HG02642 (cell line): ENCODE measurements around the gene ZNF784.

ENCODE experiments used
- ATAC-seq: cut with Tn5 transposase; IDR thresholded peaks from one replicate; pipeline ENCODE4 v1.9.1; 2021; ENCODE audit warnings: mild to moderate bottlenecking; ENCODE audit not compliant: unreplicated experiment, poor library complexity

The ZNF784 gene

GRCh38 chr19:55624109-55625003 lies at the start of gene ZNF784:
Gene ZNF784 (minus strand): TSS chr19:55624566. CDS start chr19:55624561, 5 bp downstream.
- peak; percentile 79 for ATAC-seq

- no peak for ATAC-seq
These were observed 49.5 kb upstream of the ZNF784 start for GRCh38 chr19:55673889-55674288.

GRCh38 chr19:55673465-55673864 lies 49.1 kb upstream of the ZNF784 start:
- no peak for ATAC-seq

GRCh38 chr19:55672418-55672817 lies 48.1 kb upstream of the ZNF784 start:
- ATAC-seq: no peak

- no peak for ATAC-seq
These were observed 46.6 kb upstream of the ZNF784 start for GRCh38 chr19:55671054-55671378.

GRCh38 chr19:55670280-55671053 lies 46.1 kb upstream of the ZNF784 start:
- ATAC-seq: no peak

- no peak for ATAC-seq
These were observed 45.3 kb upstream of the ZNF784 start for GRCh38 chr19:55669418-55670279.

GRCh38 chr19:55668603-55669348 lies 44.4 kb upstream of the ZNF784 start:
- ATAC-seq: no peak

- ATAC-seq: no peak
These were observed 43.6 kb upstream of the ZNF784 start for GRCh38 chr19:55667958-55668357.

GRCh38 chr19:55667511-55667910 lies 43.1 kb upstream of the ZNF784 start:
- no peak for ATAC-seq

- no peak for ATAC-seq
These were observed 42.6 kb upstream of the ZNF784 start for GRCh38 chr19:55667006-55667381.

- ATAC-seq: no peak
These were observed 42.1 kb upstream of the ZNF784 start for GRCh38 chr19:55666343-55667005.

GRCh38 chr19:55663846-55664536 lies 39.6 kb upstream of the ZNF784 start:
- ATAC-seq: no peak

- ATAC-seq: no peak
These were observed 37.5 kb upstream of the ZNF784 start for GRCh38 chr19:55661826-55662225.

GRCh38 chr19:55660991-55661390 lies 36.6 kb upstream of the ZNF784 start:
- no peak for ATAC-seq

- no peak for ATAC-seq
These were observed 36.0 kb upstream of the ZNF784 start for GRCh38 chr19:55660404-55660803.

GRCh38 chr19:55659822-55660221 lies 35.5 kb upstream of the ZNF784 start:
- ATAC-seq: no peak

GRCh38 chr19:55658846-55659459 lies 34.6 kb upstream of the ZNF784 start:
- ATAC-seq: no peak
